Left lung (tissue), 10 donors: ENCODE measurements around the gene ACTR2. TPM values are rescaled to one million over a fixed set of nuclear protein-coding genes. Genes with fewer than 3 reads are reported as not detected.
"Not testable (repeated sequence)": the region's sequence is repeated elsewhere in the genome, so short reads cannot be mapped to it uniquely, and the experiment has no call there.

ENCODE experiments used
- ATAC-seq: fragments of 200-7000 bp; cut with Tn5 transposase; one replicate; pipeline ENCODE4 v1.9.1; 2020; ENCODE audit warnings: moderate library complexity
- DNase-seq, 4 donors: peaks; one replicate each; pipeline ENCODE4 v3.0.0-alpha.2; 2013 to 2020
- H3K27ac ChIP-seq, 2 donors: fragments of 200-600 bp; sonication (generic) in 1 of 2; one replicate each; pipeline versions ENCODE4 v1.5.0 to v1.8.0; 2020 to 2021
- H3K27me3 ChIP-seq, 2 donors: fragments of 200-600 bp; sonication (generic) in 1 of 2; one replicate each; pipeline versions ENCODE4 v1.5.0 to v1.8.0; 2020 to 2021
- H3K36me3 ChIP-seq, 2 donors: fragments of 200-600 bp; sonication (generic) in 1 of 2; one replicate each; pipeline versions ENCODE4 v1.5.0 to v1.8.0; 2020 to 2021
- H3K4me1 ChIP-seq, 2 donors: fragments of 200-600 bp; one replicate each; pipeline ENCODE4 v1.8.0; 2021
- H3K4me3 ChIP-seq, 2 donors: fragments of 200-600 bp; sonication (generic) in 1 of 2; one replicate each; pipeline versions ENCODE4 v1.5.0 to v1.8.0; 2020 to 2021; ENCODE audit warnings: mild to moderate bottlenecking in 1 of 2
- H3K9me3 ChIP-seq, 2 donors: fragments of 200-600 bp; sonication (generic) in 1 of 2; one replicate each; pipeline versions ENCODE4 v1.5.0 to v1.8.0; 2020 to 2021
- intact Hi-C, 2 donors: fragments of 100-400 bp; cut with DNase I; formaldehyde crosslinking; loops; one replicate each; pipeline versions ENCODE4 v1.11.2 to v1.14.2; 2022
- polyA plus RNA-seq, 6 donors: library from polyadenylated mRNA; unstranded; fragments of 120-200 nt; gene quantifications; one replicate each; pipeline ENCODE4 v1.2.1, GENCODE V29; 2013; ENCODE audit not compliant: insufficient read length in 6 of 6
- total RNA-seq, 2 donors: library from RNA; stranded (reverse); fragmentation: NEBNext Ultra II Directional; extraction: Animal tissue kit (Norgen Biotek cat#: 25700); gene quantifications; one replicate each; pipeline ENCODE4 v1.2.1, GENCODE V29; 2021
- TF ChIP-seq, protein P1 (sequence below), 2 donors: fragments of 200-600 bp; sonication (generic) in 1 of 2; IDR thresholded peaks; one replicate each; pipeline versions ENCODE4 v1.5.0 to v1.8.0; 2021; ENCODE audit warnings: antibody characterized with exemption in 2 of 2
- donor health status: DM: no; HTN: yes; CAD: no.
- donor health status: DM: no; HTN: no; CAD: no.

Gene ACTR2
- total and polyA plus RNA-seq, 8 donors = 157 to 314 (median 194) TPM

DNA sequence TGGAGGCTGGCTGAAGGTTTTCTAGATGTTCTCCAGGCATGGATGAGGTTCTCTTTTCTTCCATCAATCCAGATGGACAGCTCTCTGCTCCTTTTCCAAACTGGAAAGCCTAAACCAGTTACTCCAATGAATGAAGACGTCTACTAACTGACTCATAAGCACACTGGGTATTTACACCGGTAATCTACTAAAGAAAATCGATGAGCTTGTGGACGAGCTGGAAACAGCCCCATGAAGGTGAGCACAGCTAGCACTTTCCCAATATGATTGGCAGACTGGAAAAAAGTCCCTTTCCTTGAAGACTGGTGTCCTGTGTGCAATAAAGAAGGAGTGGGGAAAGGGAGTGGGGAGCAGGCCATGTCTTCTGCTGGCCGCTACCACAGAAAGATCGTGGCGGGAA, 84.0 kb downstream of the ACTR2 start:
- TF ChIP-seq, protein P1, sequence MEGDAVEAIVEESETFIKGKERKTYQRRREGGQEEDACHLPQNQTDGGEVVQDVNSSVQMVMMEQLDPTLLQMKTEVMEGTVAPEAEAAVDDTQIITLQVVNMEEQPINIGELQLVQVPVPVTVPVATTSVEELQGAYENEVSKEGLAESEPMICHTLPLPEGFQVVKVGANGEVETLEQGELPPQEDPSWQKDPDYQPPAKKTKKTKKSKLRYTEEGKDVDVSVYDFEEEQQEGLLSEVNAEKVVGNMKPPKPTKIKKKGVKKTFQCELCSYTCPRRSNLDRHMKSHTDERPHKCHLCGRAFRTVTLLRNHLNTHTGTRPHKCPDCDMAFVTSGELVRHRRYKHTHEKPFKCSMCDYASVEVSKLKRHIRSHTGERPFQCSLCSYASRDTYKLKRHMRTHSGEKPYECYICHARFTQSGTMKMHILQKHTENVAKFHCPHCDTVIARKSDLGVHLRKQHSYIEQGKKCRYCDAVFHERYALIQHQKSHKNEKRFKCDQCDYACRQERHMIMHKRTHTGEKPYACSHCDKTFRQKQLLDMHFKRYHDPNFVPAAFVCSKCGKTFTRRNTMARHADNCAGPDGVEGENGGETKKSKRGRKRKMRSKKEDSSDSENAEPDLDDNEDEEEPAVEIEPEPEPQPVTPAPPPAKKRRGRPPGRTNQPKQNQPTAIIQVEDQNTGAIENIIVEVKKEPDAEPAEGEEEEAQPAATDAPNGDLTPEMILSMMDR (IDR thresholded peaks at IDR 0.05) = no peak
- Histone ChIP-seq H3K36me3 (peaks cover 0 to 52% of the 10 kb centered on the region in 2 donors), H3K27ac (no peak overlapping the region), H3K9me3 (no peaks in the 10 kb centered on the region), H3K4me3 (no peak overlapping the region), H3K27me3 (no peaks in the 10 kb centered on the region), H3K4me1 (peaks cover 8 to 28% of the 10 kb centered on the region in 2 donors)
- DNase-seq (no peak), ATAC-seq (no peak)
- intact Hi-C loops = no loop called here

DNA sequence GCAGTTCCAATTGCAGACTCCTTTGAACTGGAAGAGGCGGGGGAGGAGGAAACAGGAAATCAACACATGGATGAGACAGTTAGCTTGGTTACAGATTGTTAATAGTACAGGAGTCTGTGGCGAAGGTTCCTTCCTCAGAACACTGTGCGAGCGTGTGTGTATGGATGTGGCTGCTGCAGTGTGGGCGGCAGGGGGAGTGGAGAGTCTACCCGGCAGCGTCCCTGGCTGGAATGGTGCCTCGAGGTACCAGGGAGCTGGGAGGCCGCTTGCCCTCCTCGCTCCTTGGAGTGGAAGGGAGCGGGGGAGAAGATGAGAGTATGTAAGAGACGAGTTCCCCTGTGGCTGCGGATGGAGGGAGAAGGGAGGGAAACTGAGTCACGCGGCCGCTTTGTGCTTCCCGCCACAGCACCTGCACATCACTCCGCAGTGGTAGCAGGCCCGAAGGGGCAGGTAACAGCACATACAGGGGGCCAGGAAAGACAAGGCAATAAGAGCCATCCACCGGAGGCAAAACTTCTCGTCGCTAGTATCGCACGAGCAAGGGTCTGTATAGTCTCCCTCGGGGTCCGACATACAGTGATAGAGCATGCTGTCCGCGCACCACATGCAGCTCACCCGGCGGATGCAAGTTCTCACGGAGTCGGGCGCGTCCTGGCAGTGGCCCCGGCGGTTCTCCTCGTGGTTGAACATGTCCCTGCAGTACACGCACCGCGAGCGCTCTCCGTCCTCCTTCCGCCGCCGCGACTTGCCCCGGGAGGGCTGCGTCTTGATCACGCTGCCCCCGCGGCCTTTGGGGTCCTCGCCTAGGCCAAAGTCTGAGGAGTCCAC, 85.7 kb downstream of the ACTR2 start:
- ATAC-seq (no peak), DNase-seq (peak in 1 of 4 donors; percentile 81)
- Histone ChIP-seq H3K4me1 (peaks cover 8 to 28% of the 10 kb centered on the region in 2 donors), H3K4me3 (no peak overlapping the region), H3K36me3 (peaks cover 0 to 54% of the 10 kb centered on the region in 2 donors), H3K9me3 (no peaks in the 10 kb centered on the region), H3K27me3 (no peaks in the 10 kb centered on the region), H3K27ac (peak overlapping the region in 1 of 2 donors; percentile 23)
- TF ChIP-seq, protein P1 (IDR thresholded peaks at IDR 0.05) = no peak
- intact Hi-C loops = no loop called here

DNA sequence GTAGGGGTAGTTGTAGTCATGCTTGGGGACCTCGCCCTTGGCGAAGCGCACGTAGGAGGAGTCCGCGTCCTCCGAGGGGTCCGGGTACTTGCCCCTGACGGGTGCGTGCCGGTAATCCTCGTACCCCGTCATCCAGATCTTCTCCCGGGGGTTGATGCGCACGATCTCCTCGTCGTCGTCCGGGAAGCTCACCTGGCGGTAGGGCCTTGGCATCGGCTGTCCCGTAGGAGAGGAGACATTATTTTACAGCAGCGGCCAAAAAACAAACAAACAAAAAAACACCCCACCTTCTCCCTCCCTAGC, 86.3 kb downstream of the ACTR2 start:
- ATAC-seq (no peak), DNase-seq (no peak)
- Histone ChIP-seq H3K4me3 (no peak overlapping the region), H3K36me3 (peaks cover 0 to 54% of the 10 kb centered on the region in 2 donors), H3K27me3 (no peaks in the 10 kb centered on the region), H3K9me3 (no peaks in the 10 kb centered on the region), H3K4me1 (peaks cover 8 to 28% of the 10 kb centered on the region in 2 donors), H3K27ac (no peak overlapping the region)
- intact Hi-C loops = no loop called here
- TF ChIP-seq, protein P1 (IDR thresholded peaks at IDR 0.05) = no peak

DNA sequence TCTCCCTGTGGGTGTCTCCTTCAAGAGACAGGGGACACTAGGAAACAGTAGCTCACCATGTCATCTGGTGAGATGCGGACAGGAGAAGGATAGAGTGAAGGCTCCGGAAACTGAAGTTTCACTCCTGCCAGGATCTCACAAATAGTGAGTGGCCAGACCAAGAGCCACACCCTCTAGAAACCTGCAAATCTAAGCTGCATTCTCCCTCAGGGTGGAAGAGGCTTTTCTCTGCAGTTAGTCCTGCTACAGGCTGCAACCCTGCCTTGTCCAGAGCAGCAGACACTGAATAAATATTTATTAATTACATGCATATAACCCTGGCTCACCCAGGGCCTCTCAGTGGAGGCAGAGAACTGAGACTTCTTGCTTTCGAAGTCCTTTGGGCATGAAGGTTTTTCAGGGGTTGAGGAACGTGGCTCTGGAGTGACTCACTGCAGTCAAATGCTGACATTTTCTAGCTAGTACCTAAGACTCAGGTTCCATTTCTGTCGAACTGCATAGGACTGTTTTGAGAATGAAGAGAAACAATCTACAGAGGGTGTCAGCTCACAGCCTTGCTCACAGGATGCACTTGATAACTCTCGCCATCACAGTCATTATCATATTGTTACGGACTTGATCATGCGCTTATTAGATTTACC, 87.3 kb downstream of the ACTR2 start:
- intact Hi-C loops = no loop called here
- H3K4me1 ChIP-seq = peaks cover 2 to 20% of the 10 kb centered on the region in 2 donors
- H3K9me3 ChIP-seq = no peaks in the 10 kb centered on the region
- DNase-seq (no peak), ATAC-seq (no peak)
- TF ChIP-seq, protein P1 (IDR thresholded peaks at IDR 0.05) = no peak
- no peaks in the 10 kb centered on the region for H3K27me3 ChIP-seq
- H3K27ac ChIP-seq = no peak overlapping the region
- H3K4me3 ChIP-seq = no peak overlapping the region
- peaks cover 0 to 54% of the 10 kb centered on the region in 2 donors for H3K36me3 ChIP-seq

DNA sequence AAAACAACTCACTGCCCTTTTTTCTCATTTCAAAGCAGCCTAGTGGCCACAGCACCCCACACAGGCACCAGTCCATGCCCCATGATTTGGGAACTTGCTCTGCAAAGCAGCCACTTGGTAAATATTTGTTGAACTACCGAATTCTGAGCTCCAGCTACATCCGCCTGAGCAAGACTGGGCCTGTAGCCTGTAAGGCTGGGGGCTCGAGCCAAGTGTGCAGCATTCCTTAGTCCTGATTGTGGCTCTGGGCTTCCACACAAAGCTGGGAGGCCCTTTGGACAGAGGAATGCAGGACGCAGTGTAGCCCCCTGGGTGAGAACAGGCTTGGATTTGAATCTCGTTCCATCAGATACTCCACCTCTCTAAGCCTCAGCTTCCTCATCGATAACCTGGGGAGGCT, 88.4 kb downstream of the ACTR2 start:
- Histone ChIP-seq H3K4me1 (peaks cover 0 to 16% of the 10 kb centered on the region in 2 donors), H3K9me3 (no peaks in the 10 kb centered on the region), H3K27me3 (no peaks in the 10 kb centered on the region), H3K27ac (peak overlapping the region in 1 of 2 donors; percentile 3), H3K4me3 (no peak overlapping the region), H3K36me3 (peaks cover 0 to 54% of the 10 kb centered on the region in 2 donors)
- intact Hi-C loops = no loop called here
- TF ChIP-seq, protein P1 (IDR thresholded peaks at IDR 0.05) = no peak
- DNase-seq (peak in 2 of 4 donors; percentile 43 to 55), ATAC-seq (peak; percentile 67)

DNA sequence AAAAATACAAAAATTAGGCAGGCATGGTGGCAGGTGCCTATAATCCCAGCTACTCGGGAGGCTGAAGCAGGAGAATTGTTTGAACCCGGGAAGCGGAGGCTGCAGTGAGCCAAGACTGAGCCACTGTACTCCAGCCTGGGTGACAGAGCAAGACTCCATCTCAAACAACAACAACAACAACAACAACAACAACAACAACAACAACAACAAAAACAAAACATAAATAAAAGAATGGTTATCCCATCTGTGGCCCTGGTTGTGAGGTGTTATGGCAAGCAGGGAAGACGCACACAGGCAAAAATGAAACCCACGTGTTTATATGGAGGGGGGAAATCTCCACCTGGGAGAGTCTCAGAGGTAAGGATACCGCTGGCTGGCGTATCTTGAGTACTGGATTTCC, 89.7 kb downstream of the ACTR2 start:
- H3K27ac ChIP-seq, H3K4me3 ChIP-seq, ATAC-seq, intact Hi-C loops, DNase-seq, H3K27me3 ChIP-seq, H3K9me3 ChIP-seq: not testable (repeated sequence)
- Histone ChIP-seq H3K4me1 (peaks cover 0 to 12% of the 10 kb centered on the region in 2 donors), H3K36me3 (peaks cover 0 to 43% of the 10 kb centered on the region in 2 donors)
